Measurements from ENCODE around the gene OCIAD1. TPM values are rescaled to one million over a fixed set of nuclear protein-coding genes. Genes with fewer than 3 reads are reported as not detected.

The OCIAD1 gene
- total and polyA plus RNA-seq, 10 of the 15 experiments (the other 5 are each of a cell fraction or from before 2014, with no cell fraction given): 89.1 to 196 (median 136) TPM

- no peak for TF ChIP-seq ATF2 (IDR thresholded peaks at IDR 0.05; ENCODE audit: low read length)
- TF ChIP-seq NFXL1 (IDR thresholded peaks at IDR 0.05; ENCODE audit: borderline replicate concordance): no peak
- no peak for TF ChIP-seq ASH2L (IDR thresholded peaks at IDR 0.05; ENCODE audit: borderline replicate concordance, low read depth)
- TF ChIP-seq HCFC1 (IDR thresholded peaks at IDR 0.05; ENCODE audit: low read length): no peak
- TF ChIP-seq MLLT1 (IDR thresholded peaks at IDR 0.05): no peak
- TF ChIP-seq ZNF274 (IDR thresholded peaks at IDR 0.05; ENCODE audit: insufficient read depth, insufficient read length): no peak
- TF ChIP-seq JUNB (IDR thresholded peaks at IDR 0.05): no peak
- TF ChIP-seq IKZF1 (conservative IDR thresholded peaks at IDR 0.05): no peak
- no peak for TF ChIP-seq PML (IDR thresholded peaks at IDR 0.05; ENCODE audit: low read length)
- no peak for TF ChIP-seq CHD4 (IDR thresholded peaks at IDR 0.05)
Measured at GRCh38 chr4:48907706-48908477, 77.0 kb downstream of the OCIAD1 start (continued).

GRCh38 chr4:48908687-48909086 is 77.8 kb downstream of the OCIAD1 start:
- TF ChIP-seq MYB (IDR thresholded peaks at IDR 0.05; ENCODE audit: borderline replicate concordance, low read depth, low read length) (no peak), RB1 (IDR thresholded peaks at IDR 0.05; ENCODE audit: borderline replicate concordance) (no peak), SMAD1 (IDR thresholded peaks at IDR 0.05; ENCODE audit: low read depth, partially characterized antibody) (no peak), ETV6 (conservative IDR thresholded peaks at IDR 0.05 in 1 of 2, IDR thresholded peaks at IDR 0.05 in 1 of 2; ENCODE audit: borderline replicate concordance in 1 of 2, low read depth in 1 of 2) (no peak), CBX5 (IDR thresholded peaks at IDR 0.05; ENCODE audit: low read depth) (no peak), TAF1 (IDR thresholded peaks at IDR 0.05; ENCODE audit: borderline replicate concordance, low read depth, low read length) (no peak), MXI1 (IDR thresholded peaks at IDR 0.05; ENCODE audit: low read depth, low read length) (no peak), SUZ12 (IDR thresholded peaks at IDR 0.05; ENCODE audit: unreplicated experiment) (no peak), POLR2AphosphoS2 (IDR thresholded peaks at IDR 0.05; ENCODE audit: low read depth, low read length) (no peak), NR2C1 (IDR thresholded peaks at IDR 0.05) (no peak), SUPT20H (IDR thresholded peaks at IDR 0.05; ENCODE audit: borderline replicate concordance, control insufficient read depth, low read depth, low read length) (no peak), NFIC (IDR thresholded peaks at IDR 0.05; ENCODE audit: low read depth, low read length) (no peak)
- no peaks in the 10 kb centered on the region for H4K20me1 ChIP-seq (ENCODE audit: control insufficient read depth, insufficient read depth)
- no peak overlapping the region for H3K9ac ChIP-seq (ENCODE audit: control insufficient read depth, insufficient read depth, low read length)
- no peak overlapping the region for H3K27ac ChIP-seq (ENCODE audit: control insufficient read depth, insufficient read depth)
- CTCF ChIA-PET: no interaction called here
- BruUV-seq (replicated peaks): no TSS peak
- no peaks in the 10 kb centered on the region for H3K9me3 ChIP-seq (replicated peaks; ENCODE audit: control insufficient read depth, insufficient read depth, low read length)
- 0 out of 2 replicates have a peak, but pooled peaks cover 4% of the 10 kb centered on the region for H3K4me1 ChIP-seq (ENCODE audit: control insufficient read depth, insufficient read depth, low read length)
- DNase-seq (ENCODE audit: low read depth, low spot score) (no peak), ATAC-seq (no peak), FAIRE-seq (no peak)
- no peak overlapping the region for H2AFZ ChIP-seq (ENCODE audit: control insufficient read depth, low read depth, low read length)
- H3K4me3 ChIP-seq: no peak overlapping the region
- H3K79me2 ChIP-seq (ENCODE audit: control insufficient read depth, insufficient read depth, low read length): peaks cover 5% of the 10 kb centered on the region
- H3K36me3 ChIP-seq (ENCODE audit: control insufficient read depth in 2 of 2, insufficient read depth in 2 of 2, low read length in 1 of 2): no peaks in the 10 kb centered on the region
- POLR2A ChIA-PET: no interaction called here
- no peaks in the 10 kb centered on the region for H3K27me3 ChIP-seq (replicated peaks in 1 of 2; ENCODE audit: control insufficient read depth in 2 of 2, insufficient read depth in 2 of 2, low read length in 1 of 2)
- H3K4me2 ChIP-seq (ENCODE audit: control insufficient read depth, insufficient read depth): no peak overlapping the region
- intact Hi-C loops (cut with micrococcal nuclease; ENCODE audit: unreplicated experiment): loop anchor here (5.0 kb wide), 1 partner anchor 226 kb away; no protein-coding TSS in a partner anchor
- RAD21 ChIA-PET (ENCODE audit: unreplicated experiment): no interaction called here
- SMC1A ChIA-PET (ENCODE audit: uncharacterized antibody, unreplicated experiment): no interaction called here
- in situ Hi-C loops (cut with MboI): no loop called here

Data from GM12878 (cell line).